Astrocyte (in vitro differentiated cells and primary cell): ENCODE measurements around the gene MFAP3L. TPM values are rescaled to one million over a fixed set of nuclear protein-coding genes. Genes with fewer than 3 reads are reported as not detected.
A peak's percentile ranks its signal among the peaks of the same experiment; 100 is the strongest.

ENCODE experiments used
- DNase-seq: peaks from one replicate; pipeline ENCODE4 v3.0.0-alpha.2; 2010; ENCODE audit warnings: low read depth
- FAIRE-seq: peaks from 2 replicates; lab custom pipeline; 2011; peaks lifted over from hg19 to GRCh38; lab: Jason Lieb, UNC
- H2AFZ ChIP-seq: 2 replicates; pipeline ENCODE4 v1.6.0; 2012; ENCODE audit warnings: low read depth, low read length, inconsistent platforms
- H3K27ac ChIP-seq: 2 replicates; pipeline ENCODE4 v1.5.1; 2011; ENCODE audit warnings: low read depth, low read length, inconsistent platforms
- H3K27me3 ChIP-seq: 2 replicates; pipeline ENCODE4 v1.6.0; 2011; ENCODE audit warnings: low read length, inconsistent platforms; ENCODE audit not compliant: insufficient read depth
- H3K36me3 ChIP-seq: 2 replicates; pipeline ENCODE4 v1.5.1; 2011; ENCODE audit warnings: low read length, inconsistent platforms; ENCODE audit not compliant: insufficient read depth
- H3K4me1 ChIP-seq: 2 replicates; pipeline ENCODE4 v1.5.1; 2011; ENCODE audit warnings: low read length, inconsistent platforms; ENCODE audit not compliant: insufficient read depth
- H3K4me2 ChIP-seq: 2 replicates; pipeline ENCODE4 v1.6.0; 2012; ENCODE audit warnings: low read length, inconsistent platforms
- H3K4me3 ChIP-seq: 2 replicates; pipeline ENCODE4 v1.5.1; 2011; ENCODE audit warnings: low read depth, mild to moderate bottlenecking, low read length, inconsistent platforms; ENCODE audit not compliant: insufficient read depth
- H3K79me2 ChIP-seq: 2 replicates; pipeline ENCODE4 v1.6.0; 2012; ENCODE audit warnings: mild to moderate bottlenecking, low read length, inconsistent platforms; ENCODE audit not compliant: insufficient read depth
- H3K9ac ChIP-seq: 2 replicates; pipeline ENCODE4 v1.6.0; 2012; ENCODE audit warnings: mild to moderate bottlenecking, low read length, inconsistent platforms
- H3K9me3 ChIP-seq: 2 replicates; pipeline ENCODE4 v1.5.1; 2012; ENCODE audit warnings: low read depth, mild to moderate bottlenecking, low read length, inconsistent platforms; ENCODE audit not compliant: insufficient read depth
- H4K20me1 ChIP-seq: 2 replicates; pipeline ENCODE4 v1.6.0; 2012; ENCODE audit warnings: low read length, inconsistent platforms; ENCODE audit not compliant: insufficient read depth
- H3K27ac Mint-ChIP-seq: one replicate; pipeline ENCODE4 v1.8.0; 2021; ENCODE audit warnings: mild to moderate bottlenecking, mixed read lengths; ENCODE audit not compliant: unreplicated experiment
- H3K27me3 Mint-ChIP-seq: one replicate; pipeline ENCODE4 v1.8.0; 2021; ENCODE audit warnings: low read depth, mixed read lengths; ENCODE audit not compliant: unreplicated experiment
- H3K36me3 Mint-ChIP-seq: one replicate; pipeline ENCODE4 v1.8.0; 2021; ENCODE audit warnings: low read depth, mixed read lengths; ENCODE audit not compliant: unreplicated experiment
- H3K4me1 Mint-ChIP-seq: one replicate; pipeline ENCODE4 v1.8.0; 2021; ENCODE audit warnings: low read depth, mixed read lengths; ENCODE audit not compliant: unreplicated experiment
- H3K4me3 Mint-ChIP-seq: one replicate; pipeline ENCODE4 v1.8.0; 2021; ENCODE audit warnings: mild to moderate bottlenecking, moderate library complexity, mixed read lengths; ENCODE audit not compliant: unreplicated experiment
- H3K9me3 Mint-ChIP-seq: one replicate; pipeline ENCODE4 v1.8.0; 2021; ENCODE audit warnings: mild to moderate bottlenecking, mixed read lengths; ENCODE audit not compliant: unreplicated experiment
- CTCF ChIP-seq: IDR thresholded peaks from 2 replicates; pipeline ENCODE4 v1.5.1; 2011; ENCODE audit warnings: low read depth, mild to moderate bottlenecking, inconsistent platforms, low read length, moderate library complexity; ENCODE audit not compliant: insufficient read depth
- EZH2 ChIP-seq: IDR thresholded peaks from 2 replicates; pipeline ENCODE4 v1.6.1; 2012; ENCODE audit warnings: mild to moderate bottlenecking, low read length, inconsistent platforms; ENCODE audit not compliant: insufficient read depth
- total RNA-seq: library from RNA; stranded (reverse); gene quantifications from 2 replicates; pipeline ENCODE4 v1.2.1, GENCODE V29; 2021

Gene MFAP3L
- total RNA-seq, 1 donor from 2014 or later, result 30.2 TPM

GRCh38 chr4:169984745-169985144, 41.5 kb downstream of the MFAP3L start:
- Histone ChIP-seq H3K36me3 (no peaks in the 10 kb centered on the region), H3K27ac (no peak overlapping the region), H3K9me3 (no peaks in the 10 kb centered on the region), H2AFZ (no peak overlapping the region), H3K4me1 (peaks cover 13% of the 10 kb centered on the region), H3K27me3 (no peaks in the 10 kb centered on the region), H3K4me2 (no peak overlapping the region), H4K20me1 (no peaks in the 10 kb centered on the region), H3K4me3 (no peak overlapping the region), H3K79me2 (no peaks in the 10 kb centered on the region), H3K9ac (no peak overlapping the region)
- Mint-ChIP-seq H3K36me3 (no peaks in the 10 kb centered on the region), H3K9me3 (no peaks in the 10 kb centered on the region), H3K4me3 (no peak overlapping the region), H3K27me3 (no peaks in the 10 kb centered on the region), H3K4me1 (peaks cover 20% of the 10 kb centered on the region), H3K27ac (no peak overlapping the region)
- FAIRE-seq (peak; percentile 59), DNase-seq (no peak)
- no peak for TF ChIP-seq CTCF
- TF ChIP-seq EZH2, result no peak

- H2AFZ ChIP-seq, result no peak overlapping the region
- no peak overlapping the region for H3K27ac ChIP-seq
- Mint-ChIP-seq H3K9me3 (no peaks in the 10 kb centered on the region), H3K4me1 (peaks cover 20% of the 10 kb centered on the region), H3K36me3 (no peaks in the 10 kb centered on the region), H3K27ac (no peak overlapping the region), H3K27me3 (no peaks in the 10 kb centered on the region), H3K4me3 (no peak overlapping the region)
- no peaks in the 10 kb centered on the region for H3K79me2 ChIP-seq
- no peaks in the 10 kb centered on the region for H3K36me3 ChIP-seq
- FAIRE-seq (no peak), DNase-seq (no peak)
- no peak overlapping the region for H3K9ac ChIP-seq
- H3K27me3 ChIP-seq, result no peaks in the 10 kb centered on the region
- no peak overlapping the region for H3K4me2 ChIP-seq
- peaks cover 13% of the 10 kb centered on the region for H3K4me1 ChIP-seq
- H3K9me3 ChIP-seq, result no peaks in the 10 kb centered on the region
- no peak overlapping the region for H3K4me3 ChIP-seq
- no peaks in the 10 kb centered on the region for H4K20me1 ChIP-seq
- TF ChIP-seq CTCF, result no peak
- TF ChIP-seq EZH2, result no peak
These were observed 42.0 kb downstream of the MFAP3L start for GRCh38 chr4:169984173-169984572.

GRCh38 chr4:169976951-169977350, 49.2 kb downstream of the MFAP3L start:
- H3K79me2 ChIP-seq, result no peaks in the 10 kb centered on the region
- no peaks in the 10 kb centered on the region for H3K36me3 Mint-ChIP-seq
- H3K4me1 ChIP-seq, result no peaks in the 10 kb centered on the region
- no peak overlapping the region for H2AFZ ChIP-seq
- H3K9me3 Mint-ChIP-seq, result no peaks in the 10 kb centered on the region
- no peak overlapping the region for H3K27ac Mint-ChIP-seq
- H3K4me2 ChIP-seq, result no peak overlapping the region
- DNase-seq (no peak), FAIRE-seq (no peak)
- no peaks in the 10 kb centered on the region for H3K27me3 Mint-ChIP-seq
- H3K9me3 ChIP-seq, result no peaks in the 10 kb centered on the region
- H3K9ac ChIP-seq, result no peak overlapping the region
- no peak overlapping the region for H3K27ac ChIP-seq
- no peaks in the 10 kb centered on the region for H3K36me3 ChIP-seq
- H4K20me1 ChIP-seq, result no peaks in the 10 kb centered on the region
- H3K4me3 ChIP-seq, result no peak overlapping the region
- H3K4me3 Mint-ChIP-seq, result no peak overlapping the region
- TF ChIP-seq EZH2 (no peak), CTCF (no peak)
- peaks cover 6% of the 10 kb centered on the region for H3K4me1 Mint-ChIP-seq
- H3K27me3 ChIP-seq, result no peaks in the 10 kb centered on the region
